Measurements from ENCODE around the gene ALB. TPM values are rescaled to one million over a fixed set of nuclear protein-coding genes. Genes with fewer than 3 reads are reported as not detected.
"Not testable (repeated sequence)": the region's sequence is repeated elsewhere in the genome, so short reads cannot be mapped to it uniquely, and the experiment has no call there.

Gene ALB
- total RNA-seq: under 1 TPM in 2 of 5 experiments, not detected in 3; 0.45 to 0.96 TPM
- not detected for polyA plus RNA-seq
- not detected for total RNA-seq

DNA sequence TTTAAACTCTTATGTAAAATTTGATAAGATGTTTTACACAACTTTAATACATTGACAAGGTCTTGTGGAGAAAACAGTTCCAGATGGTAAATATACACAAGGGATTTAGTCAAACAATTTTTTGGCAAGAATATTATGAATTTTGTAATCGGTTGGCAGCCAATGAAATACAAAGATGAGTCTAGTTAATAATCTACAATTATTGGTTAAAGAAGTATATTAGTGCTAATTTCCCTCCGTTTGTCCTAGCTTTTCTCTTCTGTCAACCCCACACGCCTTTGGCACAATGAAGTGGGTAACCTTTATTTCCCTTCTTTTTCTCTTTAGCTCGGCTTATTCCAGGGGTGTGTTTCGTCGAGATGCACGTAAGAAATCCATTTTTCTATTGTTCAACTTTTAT is at the start of gene ALB:
Gene ALB, plus strand, starts transcription at position 246 of the 400 bp plus-strand sequence. Its CDS starts 41 bp downstream, at position 287.
- H3K4me1 ChIP-seq (ENCODE audit: control insufficient read depth in 2 of 2, insufficient read depth in 2 of 2, low read length in 2 of 2): no peaks in the 10 kb centered on the region
- Mint-ChIP-seq H3K27me3 (peaks cover 0 to 3% (median 0%) of the 10 kb centered on the region in 5 donors), H3K4me1 (no peaks in the 10 kb centered on the region), H3K27ac (no peak within 1 kb of the TSS), H3K9me3 (no peaks in the 10 kb centered on the region), H3K36me3 (no peaks in the 10 kb centered on the region), H3K4me3 (no peak within 1 kb of the TSS)
- POLR2A ChIA-PET: no interaction called here
- ATAC-seq: no peak
- no peak within 1 kb of the TSS for H3K4me3 ChIP-seq (ENCODE audit: low read length)
- H3K27me3 ChIP-seq (ENCODE audit: control insufficient read depth in 2 of 2, insufficient read depth in 2 of 2, low read length in 2 of 2): no peaks in the 10 kb centered on the region
- CTCF ChIA-PET: no interaction called here
- H3K9me3 ChIP-seq (ENCODE audit: control insufficient read depth in 2 of 3, low read length in 3 of 3): no peaks in the 10 kb centered on the region
- H3K27ac ChIP-seq (ENCODE audit: low read depth, low read length): no peak within 1 kb of the TSS
- H3K36me3 ChIP-seq (ENCODE audit: control insufficient read depth in 2 of 3, insufficient read depth in 3 of 3, low read length in 3 of 3): no peaks in the 10 kb centered on the region
- no peak for DNase-seq
- intact Hi-C loops (cut with micrococcal nuclease): no loop called here

DNA sequence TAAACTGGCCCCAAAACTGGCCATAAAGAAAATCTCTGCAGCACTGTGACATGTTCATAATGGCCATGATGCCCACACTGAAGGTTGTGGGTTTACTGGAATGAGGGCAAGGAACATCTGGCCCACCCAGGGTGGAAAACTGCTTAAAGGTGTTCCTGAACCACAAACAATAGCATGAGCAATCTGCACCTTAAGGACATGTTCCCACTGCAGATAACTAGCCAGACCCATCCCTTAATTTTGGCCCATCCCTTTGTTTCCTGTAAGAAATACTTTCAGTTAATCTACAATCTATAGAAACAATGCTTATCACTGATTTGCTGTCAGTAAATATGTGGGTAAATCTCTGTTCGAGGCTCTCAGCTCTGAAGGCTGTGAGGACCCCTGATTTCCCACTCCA is 46.9 kb upstream of the ALB start:
- Mint-ChIP-seq H3K27me3 (peaks cover 3 to 25% (median 10%) of the 10 kb centered on the region in 5 donors), H3K36me3 (peaks cover 0 to 17% (median 3%) of the 10 kb centered on the region in 5 donors), H3K9me3 (peaks cover 3 to 65% (median 19%) of the 10 kb centered on the region in 11 donors)
- ATAC-seq; H3K4me3 Mint-ChIP-seq; H3K27ac ChIP-seq (ENCODE audit: low read depth, low read length); H3K4me1 Mint-ChIP-seq; H3K27me3 ChIP-seq (ENCODE audit: control insufficient read depth in 2 of 2, insufficient read depth in 2 of 2, low read length in 2 of 2); intact Hi-C loops (cut with micrococcal nuclease); H3K4me3 ChIP-seq (ENCODE audit: low read length); DNase-seq; H3K36me3 ChIP-seq (ENCODE audit: control insufficient read depth in 2 of 3, insufficient read depth in 3 of 3, low read length in 3 of 3); H3K9me3 ChIP-seq (ENCODE audit: control insufficient read depth in 2 of 3, low read length in 3 of 3); CTCF ChIA-PET; H3K27ac Mint-ChIP-seq; POLR2A ChIA-PET; H3K4me1 ChIP-seq (ENCODE audit: control insufficient read depth in 2 of 2, insufficient read depth in 2 of 2, low read length in 2 of 2): not testable (repeated sequence)

DNA sequence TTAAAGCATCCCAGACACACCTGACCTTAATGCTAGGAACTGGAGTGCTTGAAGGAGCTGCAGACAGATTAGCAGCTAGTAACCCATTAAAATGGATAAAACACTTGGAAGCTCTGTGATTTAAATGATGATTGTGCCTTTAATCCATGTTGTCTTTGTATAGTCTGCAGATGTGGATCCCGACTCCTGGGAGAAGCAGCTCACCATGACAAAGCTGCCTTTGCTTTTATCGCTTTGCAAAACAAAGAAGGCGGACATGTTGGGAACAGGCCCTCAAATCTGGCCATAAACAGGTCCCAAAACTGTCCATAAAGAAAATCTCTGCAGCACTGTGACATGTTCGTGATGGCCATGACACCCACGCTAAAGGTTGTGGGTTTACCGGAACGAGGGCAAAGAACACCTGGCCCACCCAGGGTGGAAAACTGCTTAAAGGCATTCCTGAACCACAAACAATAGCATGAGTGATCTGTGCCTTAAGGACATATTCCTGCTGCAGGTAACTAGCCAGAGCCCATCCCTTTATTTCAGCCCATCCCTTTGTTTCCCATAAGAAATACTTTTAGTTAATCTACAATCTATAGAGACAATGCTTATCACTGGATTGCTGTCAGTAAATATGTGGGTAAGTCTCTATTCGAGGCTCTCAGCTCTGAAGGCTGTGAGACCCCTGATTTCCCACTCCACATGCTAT is 34.4 kb upstream of the ALB start:
- POLR2A ChIA-PET; CTCF ChIA-PET; H3K27me3 Mint-ChIP-seq; DNase-seq; H3K36me3 Mint-ChIP-seq; H3K27ac ChIP-seq (ENCODE audit: low read depth, low read length); H3K36me3 ChIP-seq (ENCODE audit: control insufficient read depth in 2 of 3, insufficient read depth in 3 of 3, low read length in 3 of 3); H3K4me3 Mint-ChIP-seq; H3K4me1 ChIP-seq (ENCODE audit: control insufficient read depth in 2 of 2, insufficient read depth in 2 of 2, low read length in 2 of 2); H3K9me3 ChIP-seq (ENCODE audit: control insufficient read depth in 2 of 3, low read length in 3 of 3); H3K4me3 ChIP-seq (ENCODE audit: low read length); ATAC-seq; H3K27me3 ChIP-seq (ENCODE audit: control insufficient read depth in 2 of 2, insufficient read depth in 2 of 2, low read length in 2 of 2); intact Hi-C loops (cut with micrococcal nuclease); H3K27ac Mint-ChIP-seq; H3K4me1 Mint-ChIP-seq: not testable (repeated sequence)
- peaks cover 0 to 17% (median 8%) of the 10 kb centered on the region in 11 donors for H3K9me3 Mint-ChIP-seq

DNA sequence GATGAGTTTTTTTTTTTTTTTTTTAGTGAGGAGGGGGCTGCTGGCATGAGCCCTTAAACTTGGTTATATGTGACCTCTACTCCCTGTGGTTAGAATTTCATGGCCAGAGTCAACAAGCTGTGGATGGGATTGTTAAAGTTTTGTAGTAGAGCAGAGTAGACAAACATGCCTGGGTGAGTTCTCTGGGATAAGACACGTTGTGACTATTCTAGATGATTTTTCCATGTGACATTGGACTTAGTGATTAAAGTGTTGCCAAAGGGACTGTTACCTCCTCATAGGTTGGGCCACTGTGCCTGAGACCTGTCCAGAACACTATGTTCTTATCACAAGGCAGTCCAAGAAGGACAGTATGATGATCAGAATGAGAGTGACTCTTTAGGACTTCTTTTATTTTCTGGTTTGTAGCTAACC is 28.8 kb upstream of the ALB start:
- Histone ChIP-seq H3K27ac (ENCODE audit: low read depth, low read length) (no peak overlapping the region), H3K36me3 (ENCODE audit: control insufficient read depth in 2 of 3, insufficient read depth in 3 of 3, low read length in 3 of 3) (no peaks in the 10 kb centered on the region), H3K4me1 (ENCODE audit: control insufficient read depth in 2 of 2, insufficient read depth in 2 of 2, low read length in 2 of 2) (no peaks in the 10 kb centered on the region), H3K4me3 (ENCODE audit: low read length) (no peak overlapping the region), H3K9me3 (ENCODE audit: control insufficient read depth in 2 of 3, low read length in 3 of 3) (no peaks in the 10 kb centered on the region), H3K27me3 (ENCODE audit: control insufficient read depth in 2 of 2, insufficient read depth in 2 of 2, low read length in 2 of 2) (peaks cover 0 to 4% of the 10 kb centered on the region in 2 donors)
- ChIA-PET CTCF (no interaction called here), POLR2A (no interaction called here)
- Mint-ChIP-seq H3K4me3 (no peak overlapping the region), H3K4me1 (peaks cover 0 to under 1% (median 0%) of the 10 kb centered on the region in 7 donors), H3K36me3 (no peaks in the 10 kb centered on the region), H3K27me3 (peaks cover 0 to 6% (median 0%) of the 10 kb centered on the region in 5 donors), H3K9me3 (peaks cover 0 to 5% (median 3%) of the 10 kb centered on the region in 11 donors), H3K27ac (no peak overlapping the region)
- ATAC-seq (no peak), DNase-seq (no peak)
- intact Hi-C loops (cut with micrococcal nuclease): no loop called here

DNA sequence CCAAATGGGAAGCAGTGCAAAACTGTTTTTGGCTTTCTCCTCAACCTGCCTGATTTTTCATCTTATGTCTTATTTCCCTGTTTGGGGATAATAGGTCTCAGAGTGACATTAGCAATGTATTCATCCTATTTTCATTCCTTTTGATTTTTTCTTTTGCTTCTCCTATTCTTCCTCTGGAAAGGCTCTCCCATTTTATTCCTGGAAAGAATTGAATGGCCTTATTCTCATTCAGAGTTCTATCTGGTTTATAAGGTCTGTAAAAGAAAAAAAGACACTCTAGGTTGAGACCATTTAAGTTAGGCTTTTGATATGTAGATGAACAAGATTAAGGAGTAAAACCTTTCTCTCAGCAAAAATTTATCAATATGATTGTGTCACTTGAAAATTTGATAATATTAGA is 27.8 kb upstream of the ALB start:
- ChIA-PET POLR2A (no interaction called here), CTCF (no interaction called here)
- Mint-ChIP-seq H3K9me3 (peaks cover 0 to 2% (median 0%) of the 10 kb centered on the region in 11 donors), H3K36me3 (no peaks in the 10 kb centered on the region), H3K4me3 (no peak overlapping the region), H3K27ac (no peak overlapping the region), H3K4me1 (no peaks in the 10 kb centered on the region), H3K27me3 (peaks cover 0 to 6% (median 0%) of the 10 kb centered on the region in 5 donors)
- ATAC-seq (no peak), DNase-seq (no peak)
- no peaks in the 10 kb centered on the region for H3K36me3 ChIP-seq (ENCODE audit: control insufficient read depth in 2 of 3, insufficient read depth in 3 of 3, low read length in 3 of 3)
- no peaks in the 10 kb centered on the region for H3K4me1 ChIP-seq (ENCODE audit: control insufficient read depth in 2 of 2, insufficient read depth in 2 of 2, low read length in 2 of 2)
- H3K4me3 ChIP-seq (ENCODE audit: low read length): no peak overlapping the region
- H3K27me3 ChIP-seq (ENCODE audit: control insufficient read depth in 2 of 2, insufficient read depth in 2 of 2, low read length in 2 of 2): peaks cover 0 to 4% of the 10 kb centered on the region in 2 donors
- no peaks in the 10 kb centered on the region for H3K9me3 ChIP-seq (ENCODE audit: control insufficient read depth in 2 of 3, low read length in 3 of 3)
- intact Hi-C loops (cut with micrococcal nuclease): no loop called here
- H3K27ac ChIP-seq (ENCODE audit: low read depth, low read length): no peak overlapping the region

DNA sequence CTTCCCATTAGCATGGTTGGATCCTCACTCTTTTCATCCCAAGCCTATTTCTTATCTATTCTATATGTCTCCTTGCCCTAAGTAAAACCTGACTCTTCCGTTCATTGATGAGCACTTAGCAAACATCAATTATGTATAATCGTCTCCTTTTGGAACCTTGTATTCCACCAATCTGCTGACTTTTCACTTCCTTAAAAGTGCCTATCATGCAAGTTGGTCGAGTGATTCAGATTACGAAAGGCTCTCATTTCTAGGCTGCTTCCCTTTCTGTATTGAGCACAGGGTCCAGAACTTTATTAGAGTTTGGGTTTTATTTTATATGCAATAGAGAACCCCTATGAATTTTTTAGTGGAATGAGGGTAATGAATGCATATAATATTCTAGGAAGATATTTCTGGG is 27.1 kb upstream of the ALB start:
- H3K27me3 ChIP-seq (ENCODE audit: control insufficient read depth in 2 of 2, insufficient read depth in 2 of 2, low read length in 2 of 2): peaks cover 0 to 4% of the 10 kb centered on the region in 2 donors
- no peaks in the 10 kb centered on the region for H3K4me1 Mint-ChIP-seq
- H3K4me1 ChIP-seq (ENCODE audit: control insufficient read depth in 2 of 2, insufficient read depth in 2 of 2, low read length in 2 of 2): no peaks in the 10 kb centered on the region
- ATAC-seq: no peak
- no peak for DNase-seq
- H3K27ac Mint-ChIP-seq: no peak overlapping the region
- no peak overlapping the region for H3K4me3 Mint-ChIP-seq
- ChIA-PET CTCF (no interaction called here), POLR2A (no interaction called here)
- H3K9me3 Mint-ChIP-seq: peaks cover 0 to 2% (median 0%) of the 10 kb centered on the region in 11 donors
- H3K27ac ChIP-seq (ENCODE audit: low read depth, low read length): no peak overlapping the region
- H3K36me3 Mint-ChIP-seq: no peaks in the 10 kb centered on the region
- H3K4me3 ChIP-seq (ENCODE audit: low read length): no peak overlapping the region
- no peaks in the 10 kb centered on the region for H3K36me3 ChIP-seq (ENCODE audit: control insufficient read depth in 2 of 3, insufficient read depth in 3 of 3, low read length in 3 of 3)
- intact Hi-C loops (cut with micrococcal nuclease): no loop called here
- peaks cover 0 to 6% (median 0%) of the 10 kb centered on the region in 5 donors for H3K27me3 Mint-ChIP-seq
- no peaks in the 10 kb centered on the region for H3K9me3 ChIP-seq (ENCODE audit: control insufficient read depth in 2 of 3, low read length in 3 of 3)

DNA sequence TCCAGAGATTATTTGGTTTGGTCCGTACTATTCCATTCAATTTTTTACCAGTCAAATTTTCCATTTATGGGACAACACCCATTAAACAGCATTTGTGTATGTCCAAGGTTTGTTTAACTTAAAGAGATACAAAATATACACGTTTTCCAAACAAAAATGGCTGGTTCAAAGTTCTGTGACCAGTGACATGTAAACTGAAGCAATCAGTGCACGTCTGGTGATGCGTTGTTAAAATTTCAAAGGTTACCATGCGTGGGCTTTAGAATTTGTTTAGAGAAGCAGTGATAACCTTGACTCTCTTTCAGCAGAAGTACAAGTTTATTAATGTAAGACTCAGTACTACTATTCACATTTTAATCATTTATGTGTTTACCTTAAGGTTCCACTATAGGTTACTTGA is 25.2 kb upstream of the ALB start:
- no peak overlapping the region for H3K27ac ChIP-seq (ENCODE audit: low read depth, low read length)
- intact Hi-C loops (cut with micrococcal nuclease): no loop called here
- H3K27ac Mint-ChIP-seq: no peak overlapping the region
- ATAC-seq (no peak), DNase-seq (no peak)
- H3K4me3 Mint-ChIP-seq: no peak overlapping the region
- H3K4me1 ChIP-seq (ENCODE audit: control insufficient read depth in 2 of 2, insufficient read depth in 2 of 2, low read length in 2 of 2): no peaks in the 10 kb centered on the region
- H3K9me3 ChIP-seq (ENCODE audit: control insufficient read depth in 2 of 3, low read length in 3 of 3): no peaks in the 10 kb centered on the region
- H3K4me3 ChIP-seq (ENCODE audit: low read length): no peak overlapping the region
- H3K36me3 Mint-ChIP-seq: no peaks in the 10 kb centered on the region
- H3K9me3 Mint-ChIP-seq: peaks cover 0 to 1% (median 0%) of the 10 kb centered on the region in 11 donors
- no peaks in the 10 kb centered on the region for H3K36me3 ChIP-seq (ENCODE audit: control insufficient read depth in 2 of 3, insufficient read depth in 3 of 3, low read length in 3 of 3)
- no peaks in the 10 kb centered on the region for H3K27me3 ChIP-seq (ENCODE audit: control insufficient read depth in 2 of 2, insufficient read depth in 2 of 2, low read length in 2 of 2)
- H3K27me3 Mint-ChIP-seq: peaks cover 0 to 10% (median 0%) of the 10 kb centered on the region in 5 donors
- ChIA-PET CTCF (no interaction called here), POLR2A (no interaction called here)
- no peaks in the 10 kb centered on the region for H3K4me1 Mint-ChIP-seq

Data from naive thymus-derived CD4-positive, alpha-beta T cell (primary cell).